Peyer's patch (tissue), 4 donors: ENCODE data around the gene TRIL. TPM values are rescaled to one million over a fixed set of nuclear protein-coding genes. Genes with fewer than 3 reads are reported as not detected.

Experiments
- DNase-seq, 3 donors: peaks; one replicate each; pipeline ENCODE4 v3.0.0-alpha.2; 2017 to 2019
- H3K27ac ChIP-seq, 4 donors: fragments of 200-600 bp; sonication (generic); one replicate each; pipeline ENCODE4 v1.5.1; 2016 to 2019
- H3K27me3 ChIP-seq, 2 donors: fragments of 200-600 bp; sonication (generic); one replicate each; pipeline ENCODE4 v1.5.1; 2019
- H3K36me3 ChIP-seq, 3 donors: fragments of 200-600 bp; sonication (generic); one replicate each; pipeline ENCODE4 v1.5.1; 2016 to 2019
- H3K4me1 ChIP-seq, 4 donors: fragments of 200-600 bp; sonication (generic); one replicate each; pipeline ENCODE4 v1.5.1; 2016 to 2019
- H3K4me3 ChIP-seq, 4 donors: fragments of 200-600 bp; sonication (generic); 1 replicate in 3 of 4; 2 replicates in 1 of 4; pipeline ENCODE4 v1.5.1; 2016 to 2019; ENCODE audit warnings: mild to moderate bottlenecking in 1 of 4
- H3K9me3 ChIP-seq, 4 donors: fragments of 200-600 bp; sonication (generic); one replicate each; pipeline ENCODE4 v1.5.1; 2016 to 2019; ENCODE audit warnings: mild to moderate bottlenecking in 1 of 4
- POLR2A ChIP-seq, 2 donors: fragments of 450-650 bp; IDR thresholded peaks; one replicate each; pipeline ENCODE4 v1.5.1; 2017; ENCODE audit warnings: antibody characterized with exemption in 2 of 2, mild to moderate bottlenecking in 2 of 2, moderate library complexity in 2 of 2
- total RNA-seq, 4 donors: library from RNA; depleted of rRNA; stranded (reverse); fragments of >200 nt; gene quantifications; one replicate each; pipeline ENCODE4 v1.1.0, GENCODE V29; 2016
- TF ChIP-seq, protein P1 (sequence below), 6 experiments: fragments of 450-650 bp in 4 of 6; fragments of 200-600 bp in 2 of 6; sonication (generic) in 1 of 6; IDR thresholded peaks; one replicate each; pipeline ENCODE4 v1.5.1; 2017 to 2019; ENCODE audit warnings: antibody characterized with exemption in 6 of 6, mild to moderate bottlenecking in 3 of 6, moderate library complexity in 1 of 6

The TRIL gene
- total RNA-seq, 4 donors from 2014 or later: 0.70 to 1.7 (median 1.0) TPM

DNA sequence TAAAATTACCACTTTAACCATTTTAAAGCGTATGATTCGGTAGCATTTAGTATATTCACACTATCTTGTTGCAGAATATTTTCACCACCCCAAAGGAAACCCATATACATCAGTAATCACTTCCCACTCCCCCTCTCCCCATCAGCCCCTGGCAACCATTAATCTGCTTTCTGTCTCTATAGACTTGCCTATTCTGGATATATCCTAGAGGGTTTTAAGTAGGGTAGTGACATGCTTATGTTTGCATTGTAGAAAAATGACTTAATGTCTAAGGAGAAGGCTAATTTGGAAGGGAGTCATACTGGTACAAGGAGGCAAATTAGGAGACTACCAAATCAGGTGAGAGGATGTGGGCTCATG lies 42.6 kb upstream of the TRIL start:
- no peak for DNase-seq
- no peak overlapping the region for H3K4me3 ChIP-seq
- no peaks in the 10 kb centered on the region for H3K36me3 ChIP-seq
- H3K9me3 ChIP-seq: no peaks in the 10 kb centered on the region
- no peak for TF ChIP-seq POLR2A (IDR thresholded peaks at IDR 0.05)
- TF ChIP-seq, protein P1, sequence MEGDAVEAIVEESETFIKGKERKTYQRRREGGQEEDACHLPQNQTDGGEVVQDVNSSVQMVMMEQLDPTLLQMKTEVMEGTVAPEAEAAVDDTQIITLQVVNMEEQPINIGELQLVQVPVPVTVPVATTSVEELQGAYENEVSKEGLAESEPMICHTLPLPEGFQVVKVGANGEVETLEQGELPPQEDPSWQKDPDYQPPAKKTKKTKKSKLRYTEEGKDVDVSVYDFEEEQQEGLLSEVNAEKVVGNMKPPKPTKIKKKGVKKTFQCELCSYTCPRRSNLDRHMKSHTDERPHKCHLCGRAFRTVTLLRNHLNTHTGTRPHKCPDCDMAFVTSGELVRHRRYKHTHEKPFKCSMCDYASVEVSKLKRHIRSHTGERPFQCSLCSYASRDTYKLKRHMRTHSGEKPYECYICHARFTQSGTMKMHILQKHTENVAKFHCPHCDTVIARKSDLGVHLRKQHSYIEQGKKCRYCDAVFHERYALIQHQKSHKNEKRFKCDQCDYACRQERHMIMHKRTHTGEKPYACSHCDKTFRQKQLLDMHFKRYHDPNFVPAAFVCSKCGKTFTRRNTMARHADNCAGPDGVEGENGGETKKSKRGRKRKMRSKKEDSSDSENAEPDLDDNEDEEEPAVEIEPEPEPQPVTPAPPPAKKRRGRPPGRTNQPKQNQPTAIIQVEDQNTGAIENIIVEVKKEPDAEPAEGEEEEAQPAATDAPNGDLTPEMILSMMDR (IDR thresholded peaks at IDR 0.05): no peak
- no peak overlapping the region for H3K27ac ChIP-seq
- no peaks in the 10 kb centered on the region for H3K27me3 ChIP-seq
- H3K4me1 ChIP-seq: no peaks in the 10 kb centered on the region

DNA sequence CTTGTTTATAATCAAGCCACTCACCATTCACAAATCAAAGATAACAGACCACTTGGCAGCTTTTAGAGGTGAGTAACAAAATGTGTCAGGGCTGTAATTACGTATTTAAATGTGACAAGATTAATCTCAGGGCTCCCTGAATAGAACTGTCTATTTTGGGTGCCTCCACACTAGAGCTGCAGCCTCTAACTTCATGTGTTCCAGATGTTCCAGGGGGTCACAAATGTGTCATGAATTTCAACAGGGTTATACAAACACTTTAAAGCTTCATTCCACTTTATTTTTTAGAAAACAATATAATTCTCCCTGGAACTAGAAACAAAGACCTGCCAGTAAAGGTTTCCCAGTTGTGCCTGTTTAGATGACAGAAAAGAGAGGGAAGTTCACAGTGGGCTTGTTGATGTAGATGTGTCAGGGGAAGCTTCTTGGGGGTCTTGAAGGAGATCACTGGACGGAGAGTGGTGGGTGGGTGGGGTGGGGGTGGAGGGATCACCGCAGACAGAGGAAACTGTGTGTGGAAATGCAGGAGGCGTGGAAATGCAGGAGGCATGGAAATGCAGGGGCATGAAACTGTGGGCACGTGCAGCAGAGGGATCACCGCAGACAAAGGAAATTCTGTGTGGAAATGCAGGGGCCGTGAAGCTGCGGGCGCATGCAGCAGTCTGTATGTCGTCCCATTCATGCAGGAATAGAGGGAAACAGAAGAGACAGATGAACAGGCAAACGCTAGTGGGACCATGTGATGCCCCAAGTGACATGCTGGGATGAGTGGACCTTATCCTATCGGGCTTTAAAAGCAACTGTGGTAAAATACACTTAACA lies 42.0 kb upstream of the TRIL start:
- H3K4me3 ChIP-seq: no peak overlapping the region
- no peak overlapping the region for H3K27ac ChIP-seq
- no peak for TF ChIP-seq POLR2A (IDR thresholded peaks at IDR 0.05)
- TF ChIP-seq, protein P1 (IDR thresholded peaks at IDR 0.05): no peak
- DNase-seq: no peak
- H3K36me3 ChIP-seq: no peaks in the 10 kb centered on the region
- no peaks in the 10 kb centered on the region for H3K27me3 ChIP-seq
- H3K9me3 ChIP-seq: no peaks in the 10 kb centered on the region
- no peaks in the 10 kb centered on the region for H3K4me1 ChIP-seq

- H3K36me3 ChIP-seq: no peaks in the 10 kb centered on the region
- H3K4me1 ChIP-seq: no peaks in the 10 kb centered on the region
- TF ChIP-seq, protein P1 (IDR thresholded peaks at IDR 0.05): no peak
- no peak for TF ChIP-seq POLR2A (IDR thresholded peaks at IDR 0.05)
- H3K9me3 ChIP-seq: no peaks in the 10 kb centered on the region
- H3K27me3 ChIP-seq: no peaks in the 10 kb centered on the region
- no peak for DNase-seq
- H3K27ac ChIP-seq: no peak overlapping the region
- H3K4me3 ChIP-seq: no peak overlapping the region
Observed at GRCh38 chr7:28999427-28999826, 41.3 kb upstream of the TRIL start.

DNA sequence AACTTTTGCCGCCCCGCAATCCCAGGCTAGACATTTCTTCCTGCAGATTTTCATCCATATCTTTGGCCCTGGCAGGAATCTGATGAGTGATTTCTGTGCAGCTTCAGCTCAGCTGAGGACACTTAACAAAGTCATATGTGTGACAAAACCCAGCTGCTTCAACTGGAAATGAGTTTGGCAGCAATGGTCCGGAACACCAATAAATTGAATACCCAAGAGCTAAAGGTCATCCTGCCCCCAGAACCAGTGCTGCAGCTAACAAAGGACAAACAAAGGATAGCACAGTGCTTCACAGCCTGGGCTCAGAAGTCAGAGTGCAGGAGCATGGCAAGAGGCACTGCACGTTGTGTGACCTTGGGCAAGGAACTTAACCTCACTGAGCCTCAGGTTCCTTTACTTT lies 40.0 kb upstream of the TRIL start:
- H3K27ac ChIP-seq: no peak overlapping the region
- H3K4me3 ChIP-seq: no peak overlapping the region
- no peak for DNase-seq

DNA sequence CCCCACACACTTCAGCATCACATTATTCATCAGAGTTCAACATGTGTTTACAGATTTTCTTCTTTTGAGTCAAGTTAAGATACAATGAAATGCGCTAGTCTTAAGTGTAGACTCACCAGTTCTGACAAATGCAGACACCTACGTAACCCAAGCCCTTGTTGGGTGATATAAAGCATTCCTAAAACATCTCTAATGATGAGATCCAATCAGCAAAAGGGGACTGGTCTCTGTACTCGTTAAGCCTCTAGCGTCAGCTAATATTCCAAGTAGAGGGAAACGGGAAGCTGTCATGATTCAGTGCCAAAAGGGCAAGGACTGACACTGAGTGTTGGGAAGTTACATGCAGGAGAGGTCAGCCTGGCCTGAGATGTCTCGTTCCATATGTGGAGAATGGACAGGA lies 38.7 kb upstream of the TRIL start:
- Histone ChIP-seq H3K4me1 (no peaks in the 10 kb centered on the region), H3K27ac (no peak overlapping the region), H3K9me3 (no peaks in the 10 kb centered on the region), H3K27me3 (no peaks in the 10 kb centered on the region), H3K36me3 (no peaks in the 10 kb centered on the region), H3K4me3 (no peak overlapping the region)
- TF ChIP-seq, protein P1 (IDR thresholded peaks at IDR 0.05): no peak
- TF ChIP-seq POLR2A (IDR thresholded peaks at IDR 0.05): no peak
- no peak for DNase-seq

More for the DNA sequence above, 40.0 kb upstream of the TRIL start:
- Histone ChIP-seq H3K36me3 (no peaks in the 10 kb centered on the region), H3K27me3 (no peaks in the 10 kb centered on the region), H3K4me1 (no peaks in the 10 kb centered on the region), H3K9me3 (no peaks in the 10 kb centered on the region)
- TF ChIP-seq, protein P1 (IDR thresholded peaks at IDR 0.05): no peak
- TF ChIP-seq POLR2A (IDR thresholded peaks at IDR 0.05): no peak
